Activated CD8-positive, alpha-beta memory T cell treated with anti-CD3 and anti-CD28 coated beads for 1 hour (primary cell): Measurements from ENCODE around the gene IGFN1.

ENCODE experiments used
- DNase-seq, 2 donors: peaks; one replicate each; pipeline ENCODE4 v3.0.0-alpha.2; 2020; ENCODE audit warnings: low read depth in 1 of 2; ENCODE audit errors: extremely low read depth in 1 of 2

Gene IGFN1

GRCh38 chr1:201184307-201185122 is 6.1 kb upstream of the IGFN1 start:
- DNase-seq = no peak

- DNase-seq = no peak
Measured at GRCh38 chr1:201185123-201185453, 5.5 kb upstream of the IGFN1 start.

GRCh38 chr1:201185527-201186128 is 5.0 kb upstream of the IGFN1 start:
- DNase-seq = no peak

- no peak for DNase-seq
Measured at GRCh38 chr1:201186192-201186591, 4.4 kb upstream of the IGFN1 start.

- DNase-seq = no peak
Measured at GRCh38 chr1:201189085-201189484, 1.5 kb upstream of the IGFN1 start.

GRCh38 chr1:201190005-201190404 is 619 bp upstream of the IGFN1 start:
- DNase-seq = no peak

GRCh38 chr1:201191653-201192260 is 1.1 kb downstream of the IGFN1 start:
- DNase-seq = no peak

GRCh38 chr1:201192261-201192788 is 1.7 kb downstream of the IGFN1 start:
- no peak for DNase-seq

- DNase-seq = no peak
Measured at GRCh38 chr1:201194046-201194445, 3.4 kb downstream of the IGFN1 start.

- no peak for DNase-seq
Measured at GRCh38 chr1:201198598-201198997, 8.0 kb downstream of the IGFN1 start.

GRCh38 chr1:201205036-201205435 is 14.4 kb downstream of the IGFN1 start:
- DNase-seq = no peak

GRCh38 chr1:201206176-201206575 is 15.6 kb downstream of the IGFN1 start:
- DNase-seq = no peak

GRCh38 chr1:201207046-201207445 is 16.4 kb downstream of the IGFN1 start:
- no peak for DNase-seq

- no peak for DNase-seq
Measured at GRCh38 chr1:201208236-201208635, 17.6 kb downstream of the IGFN1 start.

- DNase-seq = no peak
Measured at GRCh38 chr1:201212056-201212455, 21.4 kb downstream of the IGFN1 start.

GRCh38 chr1:201212461-201213055 is 21.9 kb downstream of the IGFN1 start:
- no peak for DNase-seq

- DNase-seq = no peak
Measured at GRCh38 chr1:201213106-201213770, 22.6 kb downstream of the IGFN1 start.

GRCh38 chr1:201213926-201214325 is 23.3 kb downstream of the IGFN1 start:
- no peak for DNase-seq

GRCh38 chr1:201214461-201214860 is 23.8 kb downstream of the IGFN1 start:
- DNase-seq = no peak

GRCh38 chr1:201214886-201215285 is 24.3 kb downstream of the IGFN1 start:
- DNase-seq = no peak
